ENCODE measurements around the gene C17orf75. TPM values are rescaled to one million over a fixed set of nuclear protein-coding genes. Genes with fewer than 3 reads are reported as not detected.

C17orf75 gene
- total and polyA plus RNA-seq, 2 experiments from 2014 or later: 35.9 to 43.3 TPM

DNA sequence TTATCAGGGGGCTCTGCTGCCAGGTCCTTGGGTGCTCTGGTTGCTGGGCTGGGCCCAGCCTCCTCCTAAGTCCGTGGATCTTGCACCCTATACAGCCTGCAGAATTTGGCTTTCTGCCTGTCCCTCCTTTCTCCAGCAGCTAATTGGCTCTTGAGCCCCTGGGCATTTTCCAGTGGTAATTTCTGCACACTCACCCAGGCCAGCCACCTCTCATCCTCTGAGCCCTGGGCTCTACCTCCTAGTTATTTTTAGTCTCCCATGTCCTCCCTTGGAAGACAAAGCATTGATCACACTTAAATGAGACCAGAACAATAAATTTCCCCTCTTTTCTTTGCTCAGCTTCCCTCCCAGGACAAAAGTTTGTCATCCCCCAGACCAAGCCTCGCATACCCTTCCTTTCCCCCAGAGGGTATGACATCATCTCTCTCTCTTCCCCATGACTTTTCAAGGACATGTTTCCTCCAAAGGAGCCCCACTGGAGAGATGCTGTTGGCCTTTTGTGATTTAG, 38.1 kb downstream of the C17orf75 start:
- Histone ChIP-seq H3K36me3 (ENCODE audit: insufficient read depth) (no peaks in the 10 kb centered on the region), H3K4me3 (peak overlapping the region; percentile 12; the same call in 1 of the 2 replicates), H3K4me1 (ENCODE audit: insufficient read depth) (peaks cover 56% of the 10 kb centered on the region), H3K79me2 (replicated peaks; ENCODE audit: insufficient read depth) (no peaks in the 10 kb centered on the region), H3K9me2 (ENCODE audit: insufficient read depth) (no peaks in the 10 kb centered on the region), H3F3A (replicated peaks; ENCODE audit: low read depth) (peaks cover 7% of the 10 kb centered on the region; the same call in 1 of the 2 replicates), H2AFZ (no peak overlapping the region), H3K27me3 (ENCODE audit: insufficient read depth) (no peaks in the 10 kb centered on the region), H3K27ac (ENCODE audit: low read depth) (peak overlapping the region; percentile 59), H4K20me1 (replicated peaks; ENCODE audit: insufficient read depth) (no peaks in the 10 kb centered on the region), H3K4me2 (peak overlapping the region; percentile 24)
- Mint-ChIP-seq H3K27ac (peak overlapping the region; percentile 96), H3K27me3 (ENCODE audit: insufficient read depth, low read depth, poor library complexity) (peaks cover 20% of the 10 kb centered on the region), H3K36me3 (ENCODE audit: low read depth) (peaks cover 3% of the 10 kb centered on the region; the same call in 2 of the 3 replicates), H3K4me1 (peaks cover 51% of the 10 kb centered on the region), H3K4me3 (peak overlapping the region; percentile 1; the same call in 1 of the 3 replicates), H3K9me3 (no peaks in the 10 kb centered on the region)
- ATAC-seq (peak; percentile 13), DNase-seq (ENCODE audit: low spot score) (no peak)
- TF ChIP-seq ZNF331 (CRISPR knock-in tag; IDR thresholded peaks at IDR 0.05; ENCODE audit: low read depth): no peak

DNA sequence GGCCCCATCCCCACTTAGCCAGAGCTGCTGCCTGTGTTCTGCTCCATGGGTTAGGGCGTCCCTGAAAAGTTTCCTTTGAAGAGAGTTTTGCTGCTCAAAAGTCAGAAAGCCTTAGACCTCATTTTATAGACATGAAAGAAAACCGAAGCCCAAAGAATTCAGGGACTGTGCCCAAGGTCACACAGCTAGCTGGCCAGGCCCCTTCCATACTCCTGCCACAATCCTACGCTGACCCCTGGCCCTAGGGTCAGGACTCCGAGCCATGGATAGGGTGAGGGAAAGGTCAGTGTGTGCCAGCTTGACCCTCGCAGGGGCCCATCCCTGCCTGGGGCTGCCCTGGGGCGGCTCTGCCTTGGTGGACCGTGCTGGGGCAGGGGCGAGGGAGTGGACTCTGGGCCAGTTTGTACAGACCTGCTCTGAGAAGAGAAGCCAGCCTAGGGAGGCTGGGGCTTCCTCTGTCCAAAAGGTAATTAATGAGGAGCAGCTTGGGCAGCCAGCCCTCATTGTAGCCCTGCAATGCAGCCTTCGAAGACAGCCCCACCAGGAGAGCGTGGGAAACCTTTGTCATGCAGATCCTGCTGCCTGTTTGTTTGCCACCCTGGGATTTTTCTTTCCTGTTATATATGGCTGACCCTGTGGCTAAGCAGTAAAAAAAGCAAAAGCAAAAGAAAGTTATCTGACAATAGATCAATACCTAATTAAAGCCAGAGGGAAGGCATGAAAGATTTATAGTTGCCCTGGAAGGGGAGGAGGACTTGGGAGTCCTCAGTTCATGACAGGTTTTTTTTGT, 38.9 kb downstream of the C17orf75 start:
- no peaks in the 10 kb centered on the region for H3K9me3 Mint-ChIP-seq
- H3F3A ChIP-seq (replicated peaks; ENCODE audit: low read depth): peaks cover 7% of the 10 kb centered on the region; the same call in 1 of the 2 replicates
- no peaks in the 10 kb centered on the region; the same call in 2 of the 3 replicates for H3K36me3 Mint-ChIP-seq (ENCODE audit: low read depth)
- H3K4me3 ChIP-seq: peak overlapping the region; percentile 14
- DNase-seq (ENCODE audit: low spot score) (peak; percentile 92), ATAC-seq (peak; percentile 91)
- H3K27me3 ChIP-seq (ENCODE audit: insufficient read depth): no peaks in the 10 kb centered on the region
- H3K9me2 ChIP-seq (ENCODE audit: insufficient read depth): no peaks in the 10 kb centered on the region
- H3K27me3 Mint-ChIP-seq (ENCODE audit: insufficient read depth, low read depth, poor library complexity): peaks cover 23% of the 10 kb centered on the region
- H3K4me3 Mint-ChIP-seq: peak overlapping the region; percentile 52
- peak overlapping the region; percentile 59 for H3K27ac ChIP-seq (ENCODE audit: low read depth)
- H3K4me1 Mint-ChIP-seq: peaks cover 50% of the 10 kb centered on the region
- H3K36me3 ChIP-seq (ENCODE audit: insufficient read depth): no peaks in the 10 kb centered on the region
- peak overlapping the region; percentile 24 for H3K4me2 ChIP-seq
- no peak overlapping the region for H2AFZ ChIP-seq
- H3K27ac Mint-ChIP-seq: peak overlapping the region; percentile 96
- H4K20me1 ChIP-seq (replicated peaks; ENCODE audit: insufficient read depth): no peaks in the 10 kb centered on the region
- no peaks in the 10 kb centered on the region for H3K79me2 ChIP-seq (replicated peaks; ENCODE audit: insufficient read depth)
- peaks cover 52% of the 10 kb centered on the region for H3K4me1 ChIP-seq (ENCODE audit: insufficient read depth)
- TF ChIP-seq ZNF114 (CRISPR knock-in tag; IDR thresholded peaks at IDR 0.05) (no peak), ZNF462 (CRISPR knock-in tag; IDR thresholded peaks at IDR 0.05) (peak; percentile 15; the same call in 1 of the 2 replicates), CTCF (conservative IDR thresholded peaks at IDR 0.05; ENCODE audit: low read depth in 2 of 2) (no peak), NANOG (IDR thresholded peaks at IDR 0.05; ENCODE audit: borderline replicate concordance) (no peak; the same call in 1 of the 2 replicates), CREB1 (CRISPR knock-in tag; IDR thresholded peaks at IDR 0.05; ENCODE audit: low read depth) (no peak), EZH2 (IDR thresholded peaks at IDR 0.05; ENCODE audit: low read depth, unreplicated experiment) (no peak), ETS1 (IDR thresholded peaks at IDR 0.05) (no peak; the same call in 1 of the 2 replicates), STAT1 (IDR thresholded peaks at IDR 0.05; ENCODE audit: unreplicated experiment) (no peak), ZNF331 (CRISPR knock-in tag; IDR thresholded peaks at IDR 0.05; ENCODE audit: low read depth) (no peak), POLR2AphosphoS5 (IDR thresholded peaks at IDR 0.05; ENCODE audit: low read depth) (0 out of 2 replicates have a peak, but pooled peaks have one; percentile 22), JUNB (IDR thresholded peaks at IDR 0.05; ENCODE audit: unreplicated experiment) (no peak)
